Measurements from ENCODE around the gene BMPR1A.
"Not testable (repeated sequence)": the region's sequence is repeated elsewhere in the genome, so short reads cannot be mapped to it uniquely, and the experiment has no call there.

Gene BMPR1A

DNA sequence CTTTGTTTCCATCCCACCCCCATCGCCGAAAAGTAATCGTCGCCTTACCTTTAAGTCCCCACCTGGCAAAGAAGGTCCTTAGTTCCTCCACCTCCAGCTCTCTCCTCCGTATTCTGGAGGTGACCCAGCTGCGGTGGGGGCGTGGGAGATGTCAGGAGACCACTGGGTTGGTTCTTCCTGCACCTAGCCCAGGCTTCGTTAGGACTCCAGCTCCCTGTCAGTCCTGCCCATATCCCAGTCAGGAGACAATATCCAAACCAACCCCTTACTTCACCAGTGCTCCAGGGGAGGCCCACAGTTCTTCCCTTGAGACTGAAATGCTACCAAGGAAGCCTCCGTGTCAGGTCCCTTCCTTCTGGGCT lies 212.6 kb downstream of the BMPR1A start:
- no peak overlapping the region for H3K4me3 ChIP-seq (ENCODE audit: low read length)
- no peak for DNase-seq (ENCODE audit: low read depth, low spot score)

DNA sequence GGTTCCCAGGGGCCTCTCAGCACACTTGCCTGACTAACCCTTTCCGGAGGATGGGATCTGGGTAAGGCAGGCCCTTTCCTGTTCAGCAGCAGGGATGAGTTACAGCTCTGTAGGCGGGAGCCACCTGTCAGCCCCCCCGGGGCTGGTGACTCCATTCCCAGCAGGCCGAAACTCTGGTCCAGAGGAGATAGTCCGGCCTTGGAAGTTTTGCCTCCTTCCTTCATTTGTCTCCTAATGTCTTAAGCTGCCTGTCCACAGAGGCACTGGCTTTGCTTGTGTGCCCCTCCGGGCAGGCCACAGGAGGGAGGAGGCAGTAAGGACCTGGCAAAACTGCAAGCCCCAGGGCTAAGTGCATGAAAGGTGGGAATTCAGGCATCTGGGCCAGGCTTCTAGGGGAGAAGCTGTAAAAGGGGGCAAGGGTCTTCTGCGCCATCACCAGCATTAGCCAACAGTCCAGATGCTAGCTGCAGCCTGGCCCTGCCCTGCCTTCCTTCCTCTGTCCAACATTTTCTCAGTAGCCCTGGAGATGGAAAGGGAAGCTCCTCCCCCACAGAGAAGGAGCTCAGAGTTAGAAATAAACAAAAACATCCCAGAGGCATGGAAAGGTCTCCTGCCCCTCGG lies 213.1 kb downstream of the BMPR1A start:
- DNase-seq (ENCODE audit: low read depth, low spot score): no peak
- H3K4me3 ChIP-seq (ENCODE audit: low read length): no peak overlapping the region

DNA sequence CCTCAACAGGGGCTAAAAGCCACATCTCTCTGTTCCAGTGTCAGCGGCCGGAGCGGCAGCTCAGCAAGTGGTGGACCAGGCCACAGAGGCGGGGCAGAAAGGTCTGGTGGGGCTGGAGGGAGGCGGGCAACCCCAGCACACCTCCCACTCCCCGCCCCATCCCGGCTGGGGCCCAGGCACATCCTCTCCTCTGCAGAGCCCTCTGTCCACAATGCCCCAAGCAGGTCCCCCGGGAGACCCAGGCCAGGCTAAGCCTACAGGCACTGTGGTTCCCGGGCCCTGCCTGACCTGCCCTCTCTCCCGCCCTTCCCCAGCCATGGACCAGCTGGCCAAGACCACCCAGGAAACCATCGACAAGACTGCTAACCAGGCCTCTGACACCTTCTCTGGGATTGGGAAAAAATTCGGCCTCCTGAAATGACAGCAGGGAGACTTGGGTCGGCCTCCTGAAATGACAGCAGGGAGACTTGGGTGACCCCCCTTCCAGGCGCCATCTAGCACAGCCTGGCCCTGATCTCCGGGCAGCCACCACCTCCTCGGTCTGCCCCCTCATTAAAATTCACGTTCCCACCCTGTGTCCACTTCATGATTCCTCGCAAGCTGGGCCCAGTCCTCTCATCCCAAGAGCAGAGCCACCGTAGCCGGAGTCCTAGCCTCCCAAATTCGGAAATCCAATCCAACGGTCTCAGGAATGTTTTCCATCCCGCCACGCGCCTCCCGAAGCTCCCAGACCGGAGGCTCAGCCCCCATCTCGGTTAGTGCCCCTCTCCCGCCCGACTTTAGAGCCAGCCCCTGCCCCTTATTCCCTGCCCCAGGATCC lies 214.0 kb downstream of the BMPR1A start:
- DNase-seq (ENCODE audit: low read depth, low spot score): no peak

DNA sequence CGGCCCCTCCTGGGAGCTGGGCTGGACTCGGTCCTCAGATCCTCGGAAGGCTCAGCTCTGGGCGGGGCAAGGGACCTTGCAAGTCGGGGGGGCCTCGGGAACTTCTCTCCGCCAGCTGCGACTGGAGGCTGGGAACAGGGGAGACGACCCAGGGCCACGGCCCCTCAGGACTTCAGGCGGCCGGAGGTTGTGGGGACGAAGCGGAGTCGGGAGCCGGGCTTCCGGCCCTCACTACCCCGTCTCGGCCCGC lies 214.5 kb downstream of the BMPR1A start:
- no peak for DNase-seq (ENCODE audit: low read depth, low spot score)
- H3K4me3 ChIP-seq (ENCODE audit: low read length): peak overlapping the region; percentile 58

More for the DNA sequence above, 214.0 kb downstream of the BMPR1A start:
- H3K4me3 ChIP-seq (ENCODE audit: low read length): peak overlapping the region; percentile 58

DNA sequence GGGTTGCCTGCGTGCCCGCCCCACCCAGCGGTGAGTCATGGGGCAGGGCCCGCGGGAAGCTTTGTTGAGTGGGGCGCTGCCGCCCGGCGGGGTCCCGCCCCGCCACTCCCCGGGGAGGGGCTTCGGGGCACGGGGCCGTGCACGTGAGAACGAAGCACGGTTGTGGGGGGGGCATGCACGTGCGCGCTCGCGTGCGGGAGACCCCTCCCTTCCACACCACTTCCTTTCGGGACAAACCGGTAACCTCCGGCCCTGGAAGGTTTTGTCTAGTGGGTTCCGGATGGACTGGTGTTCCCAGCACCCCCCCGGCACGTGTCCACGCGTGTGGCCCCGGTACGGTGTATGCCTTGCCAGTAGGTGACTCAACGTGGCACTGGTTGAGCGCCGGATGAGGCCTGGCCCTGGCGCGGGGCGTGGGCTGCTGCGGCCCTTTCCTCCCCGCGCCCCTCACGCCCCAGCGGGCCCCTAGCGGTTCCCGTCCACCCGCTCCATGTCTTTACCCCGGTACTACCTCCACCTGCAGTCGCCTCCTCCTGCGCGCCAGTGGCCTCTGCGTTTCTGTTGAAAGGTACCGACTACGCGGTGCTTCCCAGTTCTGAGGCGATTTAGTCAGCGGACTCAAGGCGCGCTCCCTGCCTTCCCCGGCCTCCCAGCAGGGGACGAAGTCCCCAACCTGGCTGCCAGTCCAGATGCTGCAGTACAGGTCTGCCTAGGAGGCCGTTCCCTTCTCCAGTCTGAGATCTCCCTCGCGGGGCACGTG lies 215.0 kb downstream of the BMPR1A start:
- H3K4me3 ChIP-seq (ENCODE audit: low read length): peak overlapping the region; percentile 58

DNA sequence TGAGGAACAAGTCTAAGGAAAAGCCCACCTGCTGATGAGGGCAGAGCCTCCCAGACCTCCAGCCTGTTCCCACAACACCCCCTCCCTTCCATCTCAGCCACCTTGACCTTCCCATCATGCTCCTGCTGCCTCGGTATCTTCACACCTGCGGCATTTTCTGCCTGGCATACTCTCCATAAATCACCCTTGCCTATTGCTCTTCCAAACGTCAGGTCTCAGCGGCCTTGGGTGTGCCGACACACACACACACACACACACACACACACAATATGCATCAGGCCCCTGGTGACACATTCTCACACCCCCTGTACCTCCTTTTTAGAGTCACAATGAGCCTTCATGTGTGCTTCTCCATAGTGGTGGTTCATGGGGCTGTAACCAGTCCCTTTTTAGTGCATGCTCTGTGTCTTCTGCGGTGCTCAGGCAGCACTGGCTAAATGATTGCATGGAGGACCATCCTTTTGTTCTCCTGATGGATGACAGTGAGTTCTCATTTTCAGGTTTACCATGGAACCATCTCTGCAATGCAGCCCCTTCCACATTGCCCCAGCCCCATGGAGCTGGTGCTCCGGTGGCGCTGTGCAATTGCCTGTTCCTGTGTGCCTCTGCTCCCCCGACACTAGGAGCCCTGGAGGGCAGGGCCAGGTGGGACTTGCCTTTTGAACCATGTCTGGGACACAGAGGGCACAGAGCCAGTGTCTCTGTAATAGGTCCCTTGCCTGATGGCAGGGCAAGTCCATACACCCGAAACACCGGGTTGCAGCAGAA lies 216.4 kb downstream of the BMPR1A start:
- H3K4me3 ChIP-seq (ENCODE audit: low read length): no peak overlapping the region
- DNase-seq (ENCODE audit: low read depth, low spot score): no peak

More for the DNA sequence above, 215.0 kb downstream of the BMPR1A start:
- DNase-seq (ENCODE audit: low read depth, low spot score): peak; percentile 75

DNA sequence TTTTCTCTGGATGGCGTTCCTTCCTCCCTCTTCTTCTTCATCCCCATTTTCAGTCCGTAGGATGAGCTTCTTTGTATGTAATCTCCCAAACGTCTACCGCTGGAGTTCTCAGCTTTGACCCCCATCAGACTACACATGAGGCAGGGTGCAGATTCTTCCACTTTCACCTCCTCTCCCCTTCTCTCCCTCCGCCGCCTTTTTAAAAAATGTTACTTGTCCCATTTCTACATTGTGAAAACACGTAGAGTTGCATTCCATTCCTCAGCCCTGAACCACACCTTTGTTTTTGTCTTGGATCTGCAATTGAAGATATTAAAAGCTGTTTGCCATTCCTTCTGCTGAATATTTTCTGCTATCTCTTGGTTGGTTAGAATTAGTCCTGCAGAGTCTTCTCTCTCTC lies 218.1 kb downstream of the BMPR1A start:
- H3K4me3 ChIP-seq (ENCODE audit: low read length): no peak overlapping the region
- no peak for DNase-seq (ENCODE audit: low read depth, low spot score)

DNA sequence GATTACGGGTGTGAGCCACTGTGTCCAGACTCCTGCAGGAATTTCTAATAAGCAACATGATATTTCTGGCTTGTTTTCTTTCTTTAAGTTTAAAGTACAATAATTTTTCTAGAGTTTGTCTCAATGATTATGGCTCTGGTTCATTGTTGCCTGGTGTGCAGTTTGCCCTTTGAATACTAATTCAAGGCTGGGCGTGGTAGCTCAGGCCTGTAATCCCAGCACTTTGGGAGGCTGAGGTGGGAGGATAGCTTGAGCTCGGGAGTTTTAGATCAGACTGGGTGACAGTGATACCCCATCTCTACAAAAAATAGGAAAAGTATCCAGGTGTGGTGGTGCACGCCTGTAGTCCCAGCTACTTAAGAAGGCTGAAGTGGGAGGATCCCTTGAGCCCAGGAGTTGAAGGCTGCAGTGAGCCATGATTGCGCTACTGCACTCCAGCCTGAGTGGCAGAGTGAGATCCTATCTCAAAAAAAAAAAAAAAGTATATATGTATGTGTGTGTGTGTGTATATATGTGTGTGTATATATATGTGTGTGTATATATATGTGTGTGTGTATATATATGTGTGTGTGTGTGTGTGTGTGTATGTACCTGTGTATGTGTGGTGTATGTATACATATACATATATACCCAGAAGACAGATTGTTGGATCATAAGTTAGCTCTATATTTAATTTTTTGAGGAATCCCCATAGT lies 220.1 kb downstream of the BMPR1A start:
- H3K4me3 ChIP-seq (ENCODE audit: low read length): no peak overlapping the region
- no peak for DNase-seq (ENCODE audit: low read depth, low spot score)

DNA sequence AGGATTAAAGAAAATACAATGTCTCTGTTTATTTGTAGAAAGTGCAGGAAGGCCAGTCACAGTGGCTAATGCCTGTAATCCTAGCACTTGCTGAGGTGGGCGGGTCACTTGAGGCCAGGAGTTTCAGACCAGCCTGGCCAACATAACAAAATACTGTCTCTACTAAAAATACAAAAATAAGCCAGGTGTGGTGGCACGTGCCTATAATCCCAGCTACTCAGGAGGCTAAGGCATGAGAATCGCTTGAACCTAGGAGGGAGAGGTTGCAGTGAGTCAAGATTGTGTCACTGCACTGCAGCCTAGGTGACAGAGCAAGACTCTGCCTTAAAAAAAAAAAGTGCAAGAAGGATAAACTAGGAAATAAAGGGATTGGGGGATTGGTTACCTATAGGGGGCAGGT lies 222.0 kb downstream of the BMPR1A start:
- H3K4me3 ChIP-seq (ENCODE audit: low read length); DNase-seq (ENCODE audit: low read depth, low spot score): not testable (repeated sequence)

DNA sequence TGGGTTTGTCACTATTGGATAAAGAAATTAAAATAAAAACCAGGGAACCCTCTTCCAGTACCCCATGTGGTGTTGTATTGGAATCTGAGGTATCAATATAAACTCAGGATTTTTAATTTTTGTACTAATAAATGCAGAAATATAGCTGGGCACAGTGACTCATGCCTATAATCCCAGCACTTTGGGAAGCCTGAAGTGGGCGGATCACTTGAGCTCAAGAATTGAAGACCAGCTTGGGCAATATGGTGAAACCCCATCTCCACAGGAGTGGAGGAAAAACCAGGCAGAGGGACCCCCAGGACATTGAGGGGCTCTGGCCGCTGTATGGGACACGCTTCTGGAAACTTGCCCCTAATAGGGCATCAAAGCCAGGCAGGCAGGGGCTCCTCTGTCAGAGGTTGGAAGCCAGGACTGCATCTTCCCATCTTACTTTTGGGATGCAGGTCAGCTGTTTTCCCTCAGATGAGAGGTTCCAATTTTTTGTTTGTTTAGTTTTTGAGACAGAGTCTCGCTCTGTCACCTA lies 222.9 kb downstream of the BMPR1A start:
- no peak for DNase-seq (ENCODE audit: low read depth, low spot score)
- no peak overlapping the region for H3K4me3 ChIP-seq (ENCODE audit: low read length)

DNA sequence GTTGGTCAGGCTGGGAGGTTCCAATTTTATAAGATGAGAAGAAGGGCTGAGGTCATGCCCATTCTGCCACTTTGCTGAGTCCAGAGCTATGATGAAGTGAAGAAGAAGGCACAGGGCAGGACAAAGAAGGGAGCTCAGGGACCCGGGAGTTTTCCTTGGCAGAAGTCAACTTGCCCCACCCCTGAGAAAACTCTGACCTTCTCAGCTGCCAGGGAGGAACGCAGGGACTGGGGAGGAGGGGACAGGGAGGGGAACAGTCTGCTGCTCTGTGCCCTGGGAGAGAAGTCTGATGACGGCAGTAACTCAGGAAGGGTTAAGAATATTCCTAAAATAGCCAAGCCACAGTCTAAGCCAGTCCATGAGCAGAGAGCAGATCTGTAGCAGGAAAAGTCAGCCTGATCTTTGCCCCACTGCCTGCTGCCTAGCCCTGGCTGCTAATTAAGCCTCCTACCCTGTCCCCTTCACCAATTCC lies 223.6 kb downstream of the BMPR1A start:
- DNase-seq (ENCODE audit: low read depth, low spot score): no peak
- no peak overlapping the region for H3K4me3 ChIP-seq (ENCODE audit: low read length)

DNA sequence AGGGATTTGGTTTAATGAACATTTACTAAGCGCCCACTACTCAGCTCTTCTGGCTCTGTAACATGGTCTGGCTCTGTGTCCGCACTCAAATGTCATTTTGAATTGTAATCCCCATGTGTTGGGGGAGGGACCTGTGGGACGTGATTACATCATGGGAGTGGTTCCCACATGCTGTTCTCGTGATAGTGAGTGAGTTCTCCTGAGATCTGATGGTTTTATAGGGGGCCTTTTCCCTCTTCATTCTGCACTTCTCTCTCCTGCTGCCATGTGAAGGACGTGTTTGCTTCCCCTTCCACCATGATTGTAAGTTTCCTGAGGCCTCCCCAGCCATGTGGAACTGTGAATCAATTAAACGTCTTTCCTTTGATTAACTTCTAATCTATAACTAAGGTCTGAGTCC lies 224.6 kb downstream of the BMPR1A start:
- not testable (repeated sequence) for H3K4me3 ChIP-seq (ENCODE audit: low read length)

DNA sequence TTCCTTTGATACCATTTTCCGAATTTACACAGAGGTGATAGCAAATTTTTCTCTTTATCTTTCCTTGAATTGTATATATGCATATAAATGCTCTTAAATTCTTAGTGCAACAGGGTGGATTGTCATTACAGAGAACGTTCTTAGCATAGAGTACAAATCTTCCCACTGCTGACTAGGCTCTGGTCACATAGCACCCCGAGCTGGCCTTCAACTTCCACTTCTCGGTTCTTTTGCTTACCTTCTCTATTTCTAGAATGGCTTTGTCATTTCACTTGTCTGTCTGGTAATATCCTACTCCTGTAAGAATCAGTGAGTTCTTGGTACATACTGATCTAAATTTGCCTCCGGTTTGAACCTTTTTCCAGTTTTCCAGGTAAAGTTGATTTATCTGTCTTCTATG lies 225.3 kb downstream of the BMPR1A start:
- H3K4me3 ChIP-seq (ENCODE audit: low read length): no peak overlapping the region
- DNase-seq (ENCODE audit: low read depth, low spot score): no peak

More for the DNA sequence above, 224.6 kb downstream of the BMPR1A start:
- not testable (repeated sequence) for DNase-seq (ENCODE audit: low read depth, low spot score)
